Germinal center (tissue), 1 donor: ENCODE results near the gene ENTPD2.
"Not testable (repeated sequence)": the region's sequence is repeated elsewhere in the genome, so short reads cannot be mapped to it uniquely, and the experiment has no call there.

Experiments
- DNase-seq: peaks from one replicate; pipeline ENCODE4 v3.0.0; 2012; ENCODE audit warnings: mixed read lengths, low spot score

ENTPD2 gene

DNA sequence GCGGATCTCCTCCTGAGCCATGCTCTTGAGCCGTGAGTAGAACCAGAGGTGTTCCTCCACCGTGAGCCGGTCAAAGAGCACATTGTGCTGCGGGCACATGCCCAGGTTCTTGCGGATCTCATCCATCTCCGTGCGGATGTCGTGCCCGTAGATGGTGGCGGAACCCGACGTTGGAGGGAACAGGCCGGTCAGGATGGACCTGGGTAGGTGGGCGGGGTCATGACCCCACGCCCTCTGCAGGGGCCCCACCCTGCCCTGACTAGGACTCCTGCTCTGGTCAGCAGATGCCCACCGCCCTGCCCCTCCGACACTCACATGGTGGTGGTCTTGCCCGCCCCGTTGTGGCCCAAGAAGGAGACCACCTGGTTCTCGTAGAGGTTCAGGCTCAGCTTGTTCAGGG, 37.9 kb downstream of the ENTPD2 start:
- DNase-seq, result no peak

DNA sequence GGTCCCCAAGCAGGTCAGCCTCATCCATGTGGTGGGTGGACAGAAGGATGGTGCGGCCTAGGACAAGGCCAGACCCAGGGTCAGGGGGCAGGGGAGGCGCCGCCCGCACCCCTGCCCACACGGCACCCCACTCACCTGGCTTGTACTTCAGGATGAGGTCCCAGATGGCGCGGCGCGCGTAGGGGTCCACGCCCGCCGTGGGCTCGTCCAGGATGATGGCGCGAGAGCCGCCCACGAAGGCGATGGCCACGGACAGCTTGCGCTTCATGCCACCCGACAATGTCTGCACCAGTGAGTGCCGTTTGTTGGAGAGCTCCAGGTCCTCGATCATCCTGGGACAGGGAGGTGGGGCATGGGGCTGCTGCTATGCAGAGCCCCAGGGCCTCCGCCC, 38.3 kb downstream of the ENTPD2 start:
- no peak for DNase-seq

DNA sequence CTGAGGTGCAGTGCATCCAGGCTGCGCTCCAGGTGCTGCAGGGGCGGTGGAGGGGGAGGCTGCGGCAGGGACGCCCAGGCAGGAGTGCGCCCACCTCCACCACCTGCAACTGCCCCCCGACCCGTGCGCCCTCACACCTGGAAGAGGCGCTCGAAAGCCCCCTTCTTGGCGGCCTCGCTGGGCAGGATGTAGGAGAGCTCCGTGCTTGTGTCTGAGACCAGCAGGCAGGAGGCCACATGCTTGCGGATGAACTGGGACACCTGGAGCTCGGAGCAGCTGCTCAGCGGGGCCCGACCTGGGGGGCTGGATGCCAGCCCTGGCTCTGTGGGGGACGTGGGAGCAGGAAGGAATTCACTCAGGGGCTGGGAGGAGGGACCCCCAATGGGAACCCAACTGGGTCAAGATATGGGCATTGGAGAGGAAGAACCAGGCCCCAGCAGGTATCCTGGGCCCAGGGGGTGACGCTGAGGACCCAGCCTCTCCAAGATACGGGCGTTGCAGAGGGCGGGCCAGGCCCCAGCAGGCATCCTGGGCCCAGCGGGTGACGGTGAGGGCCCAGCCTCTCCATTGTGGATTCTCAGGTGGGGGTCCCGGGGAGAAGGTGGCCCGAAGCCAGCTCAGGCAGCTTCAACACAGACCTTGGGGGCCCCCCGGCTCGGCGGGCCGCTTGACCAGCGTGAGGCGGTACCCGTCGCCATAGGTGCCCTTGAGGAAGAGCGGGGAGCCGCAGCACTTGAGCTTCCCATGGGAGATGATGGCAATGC, 38.9 kb downstream of the ENTPD2 start:
- DNase-seq, result no peak

DNA sequence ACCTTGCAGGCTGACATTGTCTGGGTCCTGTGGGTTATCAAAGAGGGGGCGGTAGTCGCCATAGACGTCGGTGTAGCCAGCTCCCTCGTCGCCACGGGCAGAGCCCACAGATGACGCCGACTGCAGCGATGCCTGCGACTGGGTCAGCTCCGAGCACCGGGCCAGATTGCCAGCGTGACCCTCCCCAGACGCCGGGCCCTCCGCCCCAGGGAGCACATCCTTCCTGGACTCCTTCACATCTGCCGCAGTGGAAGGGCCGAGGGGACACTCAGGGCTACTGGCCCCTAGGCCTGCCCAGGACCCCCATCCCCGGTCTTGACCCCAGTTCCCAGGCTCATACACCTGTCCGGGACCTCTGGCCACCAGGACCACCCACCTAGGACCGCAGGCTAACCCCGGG, 39.7 kb downstream of the ENTPD2 start:
- no peak for DNase-seq

DNA sequence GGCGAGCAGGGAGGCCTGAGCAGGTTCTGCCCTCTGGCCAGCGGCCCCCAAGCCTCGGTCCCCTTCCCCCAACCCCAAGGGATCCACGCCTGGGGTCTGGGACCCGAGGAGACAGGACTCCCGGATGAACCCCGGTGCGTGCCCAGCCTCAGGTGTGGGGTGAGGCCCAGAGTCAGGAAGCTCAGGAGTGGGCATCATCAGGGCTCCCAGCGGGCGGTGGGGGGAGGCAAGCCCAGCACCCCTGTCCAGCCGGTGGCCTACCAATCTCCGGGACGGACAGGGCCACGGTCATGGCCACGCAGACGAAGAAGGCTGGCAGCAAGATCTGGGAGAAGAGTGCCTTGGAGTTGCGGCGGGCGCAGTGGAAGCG, 40.3 kb downstream of the ENTPD2 start:
- no peak for DNase-seq

DNA sequence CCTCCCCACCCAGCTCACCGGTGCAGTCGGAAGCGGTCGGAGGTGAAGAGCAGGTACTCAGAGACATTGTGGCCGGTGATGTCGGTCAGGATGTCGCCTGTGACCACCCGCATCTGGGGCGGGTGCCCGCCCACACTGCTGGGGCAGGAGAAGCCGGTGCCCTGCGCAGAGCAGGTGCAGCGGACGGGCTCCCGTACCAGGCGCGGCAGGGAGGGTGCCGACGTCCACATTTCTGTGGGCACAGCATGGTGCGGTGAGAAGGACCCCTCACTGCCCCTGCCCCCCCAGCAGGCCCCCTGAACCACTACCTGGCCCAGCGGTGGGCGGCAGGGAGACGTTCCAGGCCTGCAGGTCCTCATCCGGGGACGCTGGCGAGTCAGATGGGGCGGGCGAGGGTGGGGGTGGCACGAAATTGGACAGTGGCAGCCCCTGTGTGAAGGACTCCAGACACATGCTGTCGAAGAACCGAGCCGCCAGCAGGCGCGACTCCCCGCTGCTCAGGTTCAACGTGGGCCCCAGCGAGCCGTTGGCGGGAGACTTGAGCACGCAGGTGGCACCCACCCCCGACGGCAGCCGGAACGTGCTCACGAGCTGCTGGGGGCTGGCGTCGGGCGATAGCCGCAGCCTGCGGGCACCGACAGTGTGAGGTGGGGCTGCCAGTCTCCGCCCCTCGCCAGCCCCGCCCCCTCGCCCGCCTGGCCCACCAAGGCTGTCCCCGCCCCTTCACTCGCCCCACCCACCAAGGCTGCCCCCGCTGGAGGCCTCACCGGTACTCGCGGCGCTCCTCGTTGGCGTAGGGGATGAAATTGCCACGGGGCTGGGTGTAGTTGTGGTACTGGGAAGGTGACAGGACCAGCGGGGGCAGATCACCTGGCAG, 40.9 kb downstream of the ENTPD2 start:
- DNase-seq, result no peak

DNA sequence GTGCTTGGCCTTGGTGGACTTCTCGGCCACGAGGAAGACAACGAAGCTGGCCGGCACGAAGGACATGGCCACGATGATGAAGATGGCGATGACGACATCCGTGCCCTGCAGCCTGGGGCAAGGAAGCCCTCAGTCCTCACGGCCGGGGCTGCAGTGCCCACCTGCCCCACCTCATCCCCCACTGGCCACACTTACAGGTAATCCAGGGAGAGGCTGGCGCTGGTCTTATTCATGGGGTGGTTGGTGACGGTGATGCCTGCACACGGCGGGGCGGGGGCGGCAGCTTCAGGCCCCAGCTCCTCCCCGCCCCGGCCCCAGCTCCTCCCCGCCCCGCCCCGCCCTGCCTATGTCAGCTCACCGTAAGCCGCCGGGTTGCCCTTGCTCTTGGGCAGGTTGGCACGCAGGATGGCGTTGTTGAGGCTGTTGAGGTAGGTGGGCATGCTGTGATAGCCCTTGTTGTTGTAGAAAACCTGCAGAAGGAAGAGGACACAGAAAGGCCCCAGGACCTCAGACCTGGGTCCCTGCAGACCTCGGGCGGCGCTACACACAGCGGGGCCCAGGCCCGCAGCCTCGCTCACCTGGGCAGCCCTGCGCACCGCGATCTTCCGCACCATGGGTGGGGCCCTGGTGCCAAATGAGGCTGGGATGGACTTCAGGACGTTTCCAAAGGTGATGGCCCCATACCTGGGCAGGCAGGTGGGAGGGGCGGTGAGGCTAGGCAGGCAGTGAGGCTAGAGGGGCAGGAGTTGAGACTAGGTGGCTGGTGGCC, 41.8 kb downstream of the ENTPD2 start:
- DNase-seq, result no peak

DNA sequence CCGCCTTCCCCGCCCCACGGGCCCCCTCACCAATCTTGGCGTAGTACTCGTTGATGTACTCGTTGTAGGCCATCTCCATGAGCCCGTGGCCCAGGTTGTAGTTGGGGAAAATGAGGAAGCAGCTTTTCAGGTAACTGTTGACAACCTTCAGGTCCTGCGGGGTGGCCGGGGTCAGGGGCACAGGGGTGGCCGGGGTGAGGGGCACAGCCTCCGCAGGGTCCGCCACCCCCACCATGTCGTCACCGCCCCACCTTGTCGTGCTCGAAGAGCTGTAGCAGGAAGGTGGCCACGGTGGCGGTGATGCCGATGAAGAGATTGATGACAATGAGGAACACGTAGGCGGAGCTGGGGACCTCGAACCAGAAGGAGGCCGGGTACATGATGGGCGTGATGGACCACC, 42.7 kb downstream of the ENTPD2 start:
- no peak for DNase-seq

DNA sequence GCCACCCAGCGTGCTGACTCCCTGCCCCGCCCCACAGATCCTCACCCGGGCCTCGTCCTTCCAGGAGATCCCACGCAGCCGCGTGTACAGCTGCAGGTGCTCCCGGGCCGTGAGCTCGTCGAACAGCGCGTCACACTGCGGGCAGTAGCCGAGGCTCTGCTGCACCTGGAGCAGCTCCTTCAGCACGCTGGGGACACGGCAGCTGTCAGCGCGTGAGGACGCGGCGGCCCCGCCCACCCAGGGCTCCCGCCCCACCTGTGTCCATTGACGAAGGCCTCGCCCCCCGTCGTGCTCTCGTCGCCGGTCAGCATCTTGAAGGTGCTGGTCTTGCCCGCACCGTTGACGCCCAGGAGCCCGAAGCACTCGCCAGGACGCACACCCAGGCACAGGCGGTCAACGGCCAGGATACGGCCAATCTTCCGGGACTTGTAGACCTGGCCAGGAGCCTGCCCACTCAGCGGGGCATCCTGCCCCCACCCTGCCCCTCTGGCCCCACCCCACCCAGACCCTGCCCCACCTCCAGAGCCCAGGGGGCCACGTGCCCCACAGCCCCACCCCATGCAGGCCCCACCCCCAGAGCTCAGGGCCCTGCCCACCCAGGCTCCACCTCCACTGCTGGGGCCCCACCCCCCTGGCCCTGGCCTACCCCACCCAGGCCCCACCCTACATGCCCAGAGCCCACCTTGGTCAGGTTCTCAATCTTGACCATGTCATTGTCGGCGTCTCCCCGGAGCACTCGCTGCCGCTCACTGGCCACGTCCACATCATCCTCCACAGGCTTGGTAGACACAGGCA, 43.7 kb downstream of the ENTPD2 start:
- DNase-seq, result no peak

DNA sequence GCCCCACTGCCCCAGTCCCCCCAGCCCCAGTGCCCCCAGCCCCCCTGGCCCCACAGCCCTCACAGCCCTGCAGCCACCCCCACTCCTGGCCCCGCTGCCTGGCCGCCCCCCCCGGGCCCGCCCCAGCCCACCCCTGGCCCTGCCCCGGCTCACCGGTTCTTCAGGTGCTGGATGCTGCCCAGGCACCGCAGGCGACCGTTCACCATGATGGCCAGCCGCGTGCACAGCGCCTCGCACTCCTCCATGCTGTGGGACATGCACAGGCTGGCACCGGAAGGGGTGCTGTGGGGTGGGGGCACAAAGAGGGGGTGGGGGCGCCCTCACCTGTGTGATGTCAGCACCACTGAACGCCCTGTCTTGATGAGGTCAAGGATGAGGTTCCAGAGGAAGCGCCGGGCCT, 44.6 kb downstream of the ENTPD2 start:
- no peak for DNase-seq

DNA sequence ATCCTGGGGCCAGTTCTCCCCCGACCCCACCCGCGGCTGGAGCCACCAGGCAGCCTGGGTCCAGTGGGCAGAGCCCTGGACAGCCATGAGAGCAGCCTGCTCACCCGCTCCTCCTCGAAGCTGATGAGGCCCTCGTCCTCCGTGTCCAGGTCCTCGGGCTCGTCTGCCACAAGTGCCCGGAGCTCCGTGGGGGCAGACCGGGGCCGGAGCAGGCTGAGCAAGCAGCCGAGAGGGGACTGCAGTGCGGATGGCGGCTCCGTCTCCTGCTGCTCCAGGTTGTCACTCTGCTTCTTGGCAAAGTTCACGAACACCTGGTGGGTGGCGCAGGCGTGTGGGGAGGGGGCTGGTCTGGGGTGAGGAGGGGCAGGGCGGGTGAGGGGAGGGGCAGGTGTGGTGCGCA, 45.5 kb downstream of the ENTPD2 start:
- no peak for DNase-seq

DNA sequence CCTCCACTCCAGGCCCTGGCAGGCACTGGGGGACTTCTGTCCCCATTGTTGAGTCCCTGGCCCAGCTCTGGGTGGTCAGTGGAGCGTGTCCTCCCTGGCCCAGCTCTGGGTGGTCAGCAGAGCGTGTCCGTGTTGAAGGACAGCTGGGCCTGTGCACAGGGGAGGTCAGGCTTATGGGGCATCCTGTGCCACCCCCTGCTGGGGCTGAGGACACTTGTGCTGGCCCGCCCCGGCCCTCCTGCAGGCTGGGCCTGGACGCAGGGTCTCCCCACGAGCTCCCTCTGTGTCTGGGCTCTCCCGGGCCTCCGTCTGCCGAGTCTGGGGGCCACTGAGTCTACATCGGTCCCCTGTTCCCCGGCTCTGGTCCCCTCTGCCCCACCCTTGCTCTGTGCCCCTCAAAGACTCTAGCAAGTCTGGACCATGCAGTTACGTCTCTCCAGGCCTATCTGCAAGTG, 46.0 kb downstream of the ENTPD2 start:
- no peak for DNase-seq

DNA sequence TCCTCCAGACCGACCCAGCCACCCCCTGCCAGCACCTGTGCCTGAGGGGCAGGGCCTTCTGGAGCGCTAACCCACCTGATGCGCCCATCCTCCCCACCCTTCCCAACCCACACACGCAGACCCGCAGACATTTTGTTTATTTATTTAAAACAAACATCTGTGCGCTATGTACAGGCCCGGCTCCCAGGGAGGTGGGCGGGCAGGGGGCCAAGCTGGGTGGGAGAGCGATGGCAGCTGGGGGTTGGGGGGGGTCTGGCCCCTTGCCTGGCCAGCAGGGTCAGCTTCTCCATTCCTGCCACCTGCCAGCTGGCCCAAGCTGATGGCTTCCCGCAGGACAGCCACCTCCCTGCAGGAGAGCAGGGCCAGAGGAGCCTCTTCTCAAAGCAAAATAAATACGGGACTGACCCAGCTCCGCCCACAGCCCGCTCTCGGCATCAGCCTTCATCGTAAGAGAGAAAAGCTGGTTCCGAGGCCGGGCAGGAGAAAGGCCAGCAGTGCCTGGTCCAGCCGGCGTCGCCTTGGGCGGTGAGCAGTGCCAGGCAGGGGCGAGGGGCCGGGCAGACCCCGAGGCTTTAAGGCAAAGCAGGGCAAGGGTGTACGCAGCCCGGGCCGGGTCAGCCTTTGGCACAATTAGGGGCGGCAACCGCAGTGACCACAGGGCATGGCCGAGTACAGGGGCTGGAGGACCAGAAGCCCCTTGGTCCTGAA, 46.6 kb downstream of the ENTPD2 start:
- no peak for DNase-seq

DNA sequence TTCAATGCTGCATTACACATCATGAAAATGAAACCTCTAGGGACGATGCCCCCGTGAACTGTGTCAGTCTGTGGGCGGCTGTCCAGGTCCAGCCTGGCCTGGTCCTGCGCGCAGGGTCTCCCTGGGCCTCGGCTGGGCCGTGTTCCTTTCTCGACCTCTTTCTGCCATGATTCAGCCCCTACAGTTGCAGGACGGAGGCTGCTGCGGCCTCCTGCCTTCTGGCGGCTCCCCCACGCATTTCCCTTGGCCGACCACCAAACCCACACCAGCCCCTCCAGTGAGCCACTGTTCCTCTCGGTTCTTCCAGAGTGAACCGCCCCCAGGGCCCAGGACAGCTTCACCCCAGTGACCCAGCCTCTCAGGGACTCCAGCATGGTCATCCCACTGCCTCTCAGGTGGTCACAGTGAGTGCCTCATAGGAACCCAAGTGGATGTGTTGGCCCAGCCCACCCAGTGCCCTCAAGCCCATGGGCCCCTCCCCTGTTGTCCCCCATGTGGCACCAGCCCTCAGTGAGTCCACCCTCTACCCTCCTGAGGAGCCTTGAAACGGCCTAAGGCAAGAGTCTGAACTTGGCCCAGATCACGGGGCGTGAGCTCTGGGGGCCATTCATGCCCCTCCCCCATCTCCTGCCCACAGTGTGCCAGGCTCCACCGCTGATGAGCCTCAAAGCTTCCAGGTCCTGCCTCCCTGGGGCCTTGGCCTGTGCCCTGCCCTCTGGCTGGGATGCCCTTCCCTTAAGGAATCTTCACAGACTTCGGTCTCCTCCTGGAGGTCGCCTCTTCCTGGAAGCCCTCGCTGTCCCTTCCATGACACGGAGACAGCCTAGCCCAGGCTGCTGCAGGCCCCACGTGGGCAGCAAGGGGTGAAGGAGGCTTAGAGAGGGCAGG, 47.5 kb downstream of the ENTPD2 start:
- DNase-seq, result no peak

DNA sequence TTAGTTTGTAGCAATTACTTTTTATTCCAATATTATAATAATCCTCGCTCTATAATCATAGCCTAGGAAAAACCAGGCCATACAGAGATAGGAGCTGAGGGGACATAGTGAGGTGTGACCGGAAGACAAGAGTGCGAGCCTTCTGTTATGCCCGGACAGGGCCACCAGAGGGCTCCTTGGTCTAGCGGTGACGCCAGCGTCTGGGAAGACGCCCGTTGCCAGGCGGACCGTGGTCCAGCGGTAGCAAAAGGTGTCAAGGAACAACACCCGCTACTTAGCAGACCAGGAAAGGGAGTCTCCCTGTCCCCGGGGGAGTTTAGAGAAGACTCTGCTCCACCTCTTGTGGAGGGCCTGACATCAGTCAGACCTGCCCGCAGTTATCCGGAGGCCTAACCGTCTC, 49.6 kb downstream of the ENTPD2 start:
- DNase-seq, result not testable (repeated sequence)

DNA sequence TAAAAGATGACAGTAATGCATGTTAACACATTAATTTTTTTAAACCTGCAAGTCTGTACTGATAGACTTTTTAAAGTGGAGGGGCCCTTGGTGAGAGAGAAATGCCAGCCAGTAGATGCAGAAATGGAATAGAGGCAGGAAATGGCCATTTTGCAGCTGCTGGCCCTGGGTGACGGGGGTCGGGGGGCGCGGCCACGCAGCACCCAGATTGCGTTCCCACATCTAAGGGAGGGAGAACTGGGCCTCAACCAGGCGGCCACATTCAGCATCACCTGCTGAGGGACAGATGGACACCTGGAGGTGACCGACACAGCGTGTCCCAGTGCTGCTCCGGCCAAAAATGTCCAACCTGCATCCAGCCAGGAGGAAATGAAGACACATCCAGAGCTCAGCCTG, 51.2 kb downstream of the ENTPD2 start:
- DNase-seq, result no peak

DNA sequence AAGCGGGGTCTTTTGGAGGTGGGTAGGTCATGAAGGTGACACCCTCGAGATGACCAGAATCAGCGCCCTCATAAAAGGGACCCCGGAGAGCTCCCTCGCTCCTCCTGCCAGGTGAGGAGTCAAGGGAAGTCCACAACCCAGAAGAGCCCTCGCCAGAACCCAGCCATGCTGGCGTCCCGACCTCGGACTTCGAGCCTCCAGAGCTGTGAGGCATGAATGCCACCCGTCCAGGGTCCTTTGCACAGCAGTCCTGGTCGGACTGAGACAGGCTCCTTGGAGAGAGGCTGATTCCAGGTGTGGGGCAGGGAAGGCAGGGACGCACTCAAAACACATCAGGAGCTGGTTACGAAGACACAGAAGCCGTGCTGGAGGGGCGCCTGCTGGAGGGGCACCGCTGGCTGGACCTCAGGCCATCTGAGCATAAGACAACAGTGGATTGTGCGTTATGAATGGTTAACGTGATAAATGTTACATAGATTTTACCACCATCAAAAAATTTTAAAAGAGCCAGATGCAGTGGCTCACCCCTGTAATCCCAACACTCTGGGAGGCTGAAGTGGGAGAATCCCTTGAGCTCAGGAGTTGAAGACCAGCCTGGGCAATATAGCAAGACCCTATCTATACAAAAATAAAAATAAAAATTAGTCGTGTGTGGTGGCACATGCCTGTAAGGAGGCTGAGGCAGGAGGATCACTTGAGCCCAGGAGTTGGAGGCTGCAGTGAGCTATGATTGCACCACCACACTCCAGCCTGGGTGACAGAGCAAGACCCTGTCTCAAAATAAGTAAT, 51.8 kb downstream of the ENTPD2 start:
- DNase-seq, result no peak

DNA sequence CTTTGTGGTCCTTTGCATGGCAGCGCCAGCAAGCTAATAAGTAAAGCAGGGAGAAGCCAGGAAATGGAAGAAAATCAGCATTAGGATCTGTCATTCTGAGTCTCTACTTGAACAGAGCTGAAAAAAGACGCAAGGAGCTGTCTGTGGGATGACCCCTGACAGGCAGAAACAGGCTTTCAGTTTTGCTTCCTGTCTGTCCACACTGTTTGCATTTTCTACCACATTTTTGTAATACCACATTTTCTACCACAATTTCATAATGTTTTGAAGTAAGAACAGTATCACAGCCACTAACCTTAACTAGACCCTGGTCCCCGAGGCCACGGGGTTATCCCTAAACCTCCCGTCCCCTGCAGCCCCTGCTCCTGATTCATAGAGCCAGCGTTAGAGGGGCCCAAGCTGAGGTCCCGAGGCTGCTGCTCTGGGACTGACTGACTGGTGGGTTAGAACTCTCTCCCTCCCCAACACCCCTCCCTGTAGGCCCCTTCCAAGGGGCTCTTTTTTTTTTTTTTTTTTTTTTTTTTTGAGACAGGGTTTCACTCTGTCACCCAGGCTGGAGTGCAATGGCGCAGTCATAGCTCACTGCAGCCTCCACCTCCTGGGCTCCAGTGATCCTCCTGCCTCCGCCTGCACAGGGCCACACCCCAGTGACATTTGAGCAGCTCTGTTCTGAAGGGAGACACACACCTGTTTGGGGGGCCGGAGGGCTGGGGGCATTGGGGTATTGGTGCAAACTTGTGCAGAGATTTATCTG, 53.5 kb downstream of the ENTPD2 start:
- peak; percentile 54 for DNase-seq
